Panc1 (cell line): ENCODE measurements around the gene NBPF20.
"Not testable (repeated sequence)": the region's sequence is repeated elsewhere in the genome, so short reads cannot be mapped to it uniquely, and the experiment has no call there.

Experiments used
- CTCF ChIP-seq: fragments of 450-650 bp; IDR thresholded peaks from 2 replicates; pipeline ENCODE4 v1.5.1; 2017; ENCODE audit warnings: mild to moderate bottlenecking
- POLR2AphosphoS5 ChIP-seq: IDR thresholded peaks from 2 replicates; pipeline ENCODE4 v1.6.1; 2012; ENCODE audit warnings: mild to moderate bottlenecking, low read depth, low read length, moderate library complexity
- SIN3A ChIP-seq: IDR thresholded peaks from 2 replicates; pipeline ENCODE4 v1.6.1; 2012; ENCODE audit warnings: low read depth, mild to moderate bottlenecking, low read length, moderate library complexity, borderline replicate concordance; ENCODE audit not compliant: insufficient read depth
- TCF7L2 ChIP-seq: IDR thresholded peaks from 2 replicates; pipeline ENCODE4 v1.6.1; 2011; ENCODE audit warnings: mild to moderate bottlenecking, low read depth, low read length, inconsistent platforms
- TF ChIP-seq, protein P1 (sequence below), 2 experiments: IDR thresholded peaks; 2 replicates each; pipeline ENCODE4 v1.6.1; 2011 to 2012; ENCODE audit warnings: low read depth in 2 of 2, control low read depth in 1 of 2, low read length in 1 of 2, mild to moderate bottlenecking in 1 of 2, moderate library complexity in 1 of 2; ENCODE audit not compliant: insufficient read depth in 1 of 2

DNA sequence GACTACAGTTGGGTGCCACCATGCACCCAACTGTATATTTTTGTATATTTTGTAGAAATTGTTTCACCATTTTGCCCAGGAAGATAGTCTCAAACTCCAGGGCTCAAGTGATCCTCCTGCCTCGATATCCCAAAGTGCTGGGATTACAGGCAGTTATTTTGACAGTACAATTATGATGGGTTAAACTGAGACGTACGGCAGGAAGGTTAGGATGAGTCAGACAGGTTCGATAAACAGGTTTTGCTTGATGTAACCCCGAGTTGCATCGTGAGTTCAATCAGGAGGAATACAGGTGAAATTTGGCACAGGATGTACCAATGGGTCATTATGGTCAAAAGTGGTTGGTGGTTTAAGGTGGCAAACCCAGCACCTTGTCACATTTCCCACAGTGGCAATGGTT is 46.0 kb upstream of the NBPF20 start:
- not testable (repeated sequence) for TF ChIP-seq CTCF, POLR2AphosphoS5, TCF7L2, SIN3A
- TF ChIP-seq, protein P1, sequence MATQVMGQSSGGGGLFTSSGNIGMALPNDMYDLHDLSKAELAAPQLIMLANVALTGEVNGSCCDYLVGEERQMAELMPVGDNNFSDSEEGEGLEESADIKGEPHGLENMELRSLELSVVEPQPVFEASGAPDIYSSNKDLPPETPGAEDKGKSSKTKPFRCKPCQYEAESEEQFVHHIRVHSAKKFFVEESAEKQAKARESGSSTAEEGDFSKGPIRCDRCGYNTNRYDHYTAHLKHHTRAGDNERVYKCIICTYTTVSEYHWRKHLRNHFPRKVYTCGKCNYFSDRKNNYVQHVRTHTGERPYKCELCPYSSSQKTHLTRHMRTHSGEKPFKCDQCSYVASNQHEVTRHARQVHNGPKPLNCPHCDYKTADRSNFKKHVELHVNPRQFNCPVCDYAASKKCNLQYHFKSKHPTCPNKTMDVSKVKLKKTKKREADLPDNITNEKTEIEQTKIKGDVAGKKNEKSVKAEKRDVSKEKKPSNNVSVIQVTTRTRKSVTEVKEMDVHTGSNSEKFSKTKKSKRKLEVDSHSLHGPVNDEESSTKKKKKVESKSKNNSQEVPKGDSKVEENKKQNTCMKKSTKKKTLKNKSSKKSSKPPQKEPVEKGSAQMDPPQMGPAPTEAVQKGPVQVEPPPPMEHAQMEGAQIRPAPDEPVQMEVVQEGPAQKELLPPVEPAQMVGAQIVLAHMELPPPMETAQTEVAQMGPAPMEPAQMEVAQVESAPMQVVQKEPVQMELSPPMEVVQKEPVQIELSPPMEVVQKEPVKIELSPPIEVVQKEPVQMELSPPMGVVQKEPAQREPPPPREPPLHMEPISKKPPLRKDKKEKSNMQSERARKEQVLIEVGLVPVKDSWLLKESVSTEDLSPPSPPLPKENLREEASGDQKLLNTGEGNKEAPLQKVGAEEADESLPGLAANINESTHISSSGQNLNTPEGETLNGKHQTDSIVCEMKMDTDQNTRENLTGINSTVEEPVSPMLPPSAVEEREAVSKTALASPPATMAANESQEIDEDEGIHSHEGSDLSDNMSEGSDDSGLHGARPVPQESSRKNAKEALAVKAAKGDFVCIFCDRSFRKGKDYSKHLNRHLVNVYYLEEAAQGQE (IDR thresholded peaks at IDR 0.05; ENCODE audit: insufficient read depth in 1 of 2, low read depth in 2 of 2, low read length in 1 of 2) = not testable (repeated sequence)
